Hepatocyte (in vitro differentiated cells): ENCODE measurements around the gene MRI1.

Experiments used
- CTCF ChIP-seq: fragments of 200-600 bp; sonication (generic); IDR thresholded peaks from 2 replicates; pipeline ENCODE4 v1.5.1; 2016; ENCODE audit warnings: antibody characterized with exemption, mild to moderate bottlenecking; ENCODE audit not compliant: poor library complexity
- EZH2 ChIP-seq: fragments of 200-600 bp; sonication (generic); IDR thresholded peaks from 2 replicates; pipeline ENCODE4 v1.6.1; 2016; ENCODE audit warnings: antibody characterized with exemption, mild to moderate bottlenecking, borderline replicate concordance
- EZH2phosphoT487 ChIP-seq: fragments of 200-600 bp; sonication (generic); IDR thresholded peaks from one replicate; pipeline ENCODE4 v1.6.1; 2018; ENCODE audit warnings: antibody characterized with exemption, mild to moderate bottlenecking, low read depth, moderate library complexity; ENCODE audit not compliant: unreplicated experiment, severe bottlenecking

GRCh38 chr19:13812544-13812943 lies 48.2 kb downstream of the MRI1 start:
- TF ChIP-seq CTCF (no peak), EZH2 (no peak), EZH2phosphoT487 (no peak)
